Measurements from ENCODE around the gene THSD7A.

THSD7A gene

DNA sequence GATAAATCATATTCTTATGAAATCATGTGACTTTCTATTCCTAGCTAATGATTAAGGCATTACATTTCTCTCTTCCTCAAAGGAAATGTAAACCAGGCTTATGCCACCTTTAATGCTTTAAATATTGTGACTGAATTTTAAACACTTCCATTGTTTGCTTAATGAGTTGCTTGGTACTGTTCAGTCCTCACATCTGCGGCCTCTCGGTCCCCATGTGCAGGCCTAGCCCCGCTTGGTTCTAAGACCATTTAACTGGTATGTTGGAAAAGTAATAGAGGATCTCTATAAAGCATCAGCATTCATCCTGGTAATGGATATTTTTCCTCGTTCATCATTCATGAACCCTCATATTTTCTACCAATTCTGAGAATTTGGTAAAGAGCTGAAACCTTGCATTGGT lies 27.4 kb downstream of the THSD7A start:
- TF ChIP-seq, protein P1, sequence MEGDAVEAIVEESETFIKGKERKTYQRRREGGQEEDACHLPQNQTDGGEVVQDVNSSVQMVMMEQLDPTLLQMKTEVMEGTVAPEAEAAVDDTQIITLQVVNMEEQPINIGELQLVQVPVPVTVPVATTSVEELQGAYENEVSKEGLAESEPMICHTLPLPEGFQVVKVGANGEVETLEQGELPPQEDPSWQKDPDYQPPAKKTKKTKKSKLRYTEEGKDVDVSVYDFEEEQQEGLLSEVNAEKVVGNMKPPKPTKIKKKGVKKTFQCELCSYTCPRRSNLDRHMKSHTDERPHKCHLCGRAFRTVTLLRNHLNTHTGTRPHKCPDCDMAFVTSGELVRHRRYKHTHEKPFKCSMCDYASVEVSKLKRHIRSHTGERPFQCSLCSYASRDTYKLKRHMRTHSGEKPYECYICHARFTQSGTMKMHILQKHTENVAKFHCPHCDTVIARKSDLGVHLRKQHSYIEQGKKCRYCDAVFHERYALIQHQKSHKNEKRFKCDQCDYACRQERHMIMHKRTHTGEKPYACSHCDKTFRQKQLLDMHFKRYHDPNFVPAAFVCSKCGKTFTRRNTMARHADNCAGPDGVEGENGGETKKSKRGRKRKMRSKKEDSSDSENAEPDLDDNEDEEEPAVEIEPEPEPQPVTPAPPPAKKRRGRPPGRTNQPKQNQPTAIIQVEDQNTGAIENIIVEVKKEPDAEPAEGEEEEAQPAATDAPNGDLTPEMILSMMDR (conservative IDR thresholded peaks at IDR 0.05; ENCODE audit: control insufficient read depth, insufficient read depth, low read depth, low read length), result no peak
- H3K4me3 ChIP-seq (ENCODE audit: control insufficient read depth, low read depth, low read length), result no peak overlapping the region
- no peak for DNase-seq (ENCODE audit: low read depth)

DNA sequence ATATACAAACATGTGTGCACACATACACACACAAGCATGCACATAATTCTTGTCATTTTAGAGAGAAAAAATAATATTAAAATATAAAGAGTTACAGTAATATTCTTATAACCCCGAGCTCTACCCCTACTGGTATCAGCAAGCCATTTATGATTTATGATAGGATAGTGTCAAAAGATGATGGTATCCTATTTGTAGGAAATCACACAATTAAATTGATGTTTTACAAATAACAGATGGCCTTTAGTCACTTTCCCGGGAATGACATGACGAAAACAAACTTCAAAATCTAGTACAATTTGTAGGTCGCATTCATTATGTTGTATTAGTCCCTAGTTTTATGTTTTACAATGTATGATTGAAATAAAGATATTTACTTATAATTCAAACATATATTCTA lies 36.8 kb downstream of the THSD7A start:
- H3K4me3 ChIP-seq (ENCODE audit: control insufficient read depth, low read depth, low read length), result no peak overlapping the region
- TF ChIP-seq, protein P1 (conservative IDR thresholded peaks at IDR 0.05; ENCODE audit: control insufficient read depth, insufficient read depth, low read depth, low read length), result no peak
- no peak for DNase-seq (ENCODE audit: low read depth)

DNA sequence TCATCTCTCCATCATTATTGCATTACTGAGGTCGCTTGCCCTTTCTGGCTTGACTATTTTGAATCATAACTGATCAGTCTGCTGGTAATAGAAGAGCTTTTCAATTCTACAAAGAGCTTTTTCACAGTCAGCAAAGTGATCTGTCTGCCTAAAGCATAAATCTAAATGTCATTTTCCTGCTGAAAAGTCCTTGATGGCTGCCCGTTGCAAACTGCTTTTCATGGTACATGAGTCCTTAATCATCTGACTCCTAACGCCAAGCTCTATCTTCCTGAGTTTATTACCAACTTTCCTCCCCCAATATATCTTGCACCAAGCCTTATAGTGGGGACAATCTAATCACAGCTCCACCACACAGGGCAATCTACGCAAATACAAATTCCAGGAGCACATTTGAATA lies 39.8 kb downstream of the THSD7A start:
- no peak for DNase-seq (ENCODE audit: low read depth)
- TF ChIP-seq, protein P1 (conservative IDR thresholded peaks at IDR 0.05; ENCODE audit: control insufficient read depth, insufficient read depth, low read depth, low read length), result no peak
- no peak overlapping the region for H3K4me3 ChIP-seq (ENCODE audit: control insufficient read depth, low read depth, low read length)

DNA sequence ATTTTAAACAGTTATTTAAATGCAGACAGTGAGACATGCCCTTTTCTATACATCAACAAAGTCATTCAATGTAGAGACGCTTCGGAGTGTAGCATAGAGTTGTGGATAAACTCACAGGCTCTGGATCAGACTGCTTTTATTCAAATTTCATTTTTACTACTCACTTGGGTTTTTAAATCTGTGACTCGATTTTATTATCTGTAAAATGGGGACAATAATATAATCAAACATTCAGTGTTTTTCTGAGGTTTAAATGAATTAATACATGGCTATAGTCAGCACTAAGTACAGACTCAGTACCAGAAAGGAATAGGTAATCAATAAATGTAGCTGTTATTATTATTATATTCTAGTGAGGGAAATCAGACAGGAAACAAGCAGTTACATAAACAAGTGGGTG lies 43.4 kb downstream of the THSD7A start:
- TF ChIP-seq, protein P1 (conservative IDR thresholded peaks at IDR 0.05; ENCODE audit: control insufficient read depth, insufficient read depth, low read depth, low read length), result no peak
- no peak overlapping the region for H3K4me3 ChIP-seq (ENCODE audit: control insufficient read depth, low read depth, low read length)
- DNase-seq (ENCODE audit: low read depth), result no peak

DNA sequence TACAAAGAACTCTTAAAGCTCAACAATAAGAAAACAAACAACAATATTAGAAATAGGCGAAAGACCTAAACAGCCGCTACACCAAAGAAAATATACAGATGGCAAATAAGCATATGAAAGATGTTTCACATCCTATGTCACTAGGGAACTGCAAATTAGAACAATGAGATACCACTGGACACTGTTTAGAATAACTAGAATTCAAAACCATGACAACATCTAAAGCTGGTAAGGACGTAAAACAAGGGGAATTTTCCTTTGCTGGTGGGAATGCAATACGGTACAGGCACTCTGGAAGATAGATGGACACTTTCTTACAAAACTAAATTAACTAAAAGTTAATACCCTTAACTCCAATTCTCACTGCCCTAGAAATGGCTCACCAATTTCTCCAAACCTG lies 44.5 kb downstream of the THSD7A start:
- H3K4me3 ChIP-seq (ENCODE audit: control insufficient read depth, low read depth, low read length), result no peak overlapping the region
- TF ChIP-seq, protein P1 (conservative IDR thresholded peaks at IDR 0.05; ENCODE audit: control insufficient read depth, insufficient read depth, low read depth, low read length), result no peak
- no peak for DNase-seq (ENCODE audit: low read depth)

DNA sequence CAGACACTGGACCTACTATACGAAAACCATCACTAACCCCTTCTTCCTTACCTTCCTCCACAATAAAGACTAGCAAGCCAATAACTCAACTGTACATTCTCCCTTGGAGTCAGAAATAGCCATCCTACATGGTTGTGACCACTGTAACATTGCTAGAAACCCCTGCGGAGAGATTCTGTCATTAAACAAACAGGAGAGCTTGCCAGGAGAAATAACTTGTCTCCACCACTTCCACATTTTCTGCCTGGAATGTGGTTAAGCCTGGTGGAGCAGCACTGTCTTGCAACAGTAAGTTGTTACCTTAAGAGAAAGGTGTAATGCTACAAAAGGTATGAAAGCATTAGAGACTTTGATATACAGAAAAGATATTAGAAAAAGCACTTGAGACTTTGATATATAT lies 45.8 kb downstream of the THSD7A start:
- DNase-seq (ENCODE audit: low read depth), result no peak

More for the DNA sequence above, 45.8 kb downstream of the THSD7A start:
- TF ChIP-seq, protein P1 (conservative IDR thresholded peaks at IDR 0.05; ENCODE audit: control insufficient read depth, insufficient read depth, low read depth, low read length), result no peak
- no peak overlapping the region for H3K4me3 ChIP-seq (ENCODE audit: control insufficient read depth, low read depth, low read length)

All from fibroblast of mammary gland (primary cell).